IMR-90 (cell line): ENCODE results near the gene SSR2. TPM values are rescaled to one million over a fixed set of nuclear protein-coding genes. Genes with fewer than 3 reads are reported as not detected.

Experiments used
- ATAC-seq: fragments of 200-7000 bp; cut with Tn5 transposase; 2 replicates; pipeline ENCODE4 v1.9.1; 2020; ENCODE audit warnings: low read depth, mild to moderate bottlenecking, moderate library complexity
- Bru-seq: library from RNA; stranded (reverse); fragments of 400-500 nt; gene quantifications from one replicate; lab custom pipeline; 2021; lab: Mats Ljungman, UMichigan
- BruChase-seq, 2 experiments: library from RNA; stranded (reverse); fragments of 400-500 nt; gene quantifications; one replicate each; lab custom pipeline; 2021; lab: Mats Ljungman, UMichigan
- BruUV-seq: library from RNA; stranded (reverse); fragments of 400-500 nt; replicated peaks from 2 replicates; lab custom pipeline; 2021; lab: Mats Ljungman, UMichigan
- CTCF ChIA-PET: fragments of 300-600 bp; formaldehyde crosslinking; extraction: SDS; loops from one replicate; lab custom pipeline; 2021; ENCODE audit warnings: antibody characterized with exemption; lab: Yijun Ruan, JAX
- POLR2A ChIA-PET: fragments of 300-600 bp; sonication (Branson Sonifier 250); formaldehyde crosslinking; loops from one replicate; lab custom pipeline; 2022; ENCODE audit warnings: antibody characterized with exemption; ENCODE audit not compliant: unreplicated experiment; lab: Charles Lee
- DNase-seq: peaks from one replicate; pipeline ENCODE4 v3.0.0; 2013
- H2AFZ ChIP-seq: replicated peaks from 2 replicates; pipeline ENCODE3; 2013; ENCODE audit warnings: low read length, mild to moderate bottlenecking; ENCODE audit not compliant: poor library complexity
- H2AK5ac ChIP-seq: 2 replicates; pipeline ENCODE4 v1.6.1; 2013; ENCODE audit warnings: low read depth, low read length, inconsistent platforms
- H2AK9ac ChIP-seq: replicated peaks from 2 replicates; pipeline ENCODE3; 2013; ENCODE audit warnings: mild to moderate bottlenecking, low read depth, low read length, moderate library complexity; ENCODE audit not compliant: poor library complexity
- H2BK120ac ChIP-seq: 2 replicates; pipeline ENCODE4 v1.6.1; 2013; ENCODE audit warnings: low read depth, low read length, inconsistent platforms
- H2BK15ac ChIP-seq: 3 replicates; pipeline ENCODE4 v1.6.1; 2013; ENCODE audit warnings: low read depth, low read length, inconsistent platforms
- H2BK20ac ChIP-seq: 2 replicates; pipeline ENCODE4 v1.6.1; 2013; ENCODE audit warnings: low read depth, mild to moderate bottlenecking, inconsistent platforms, low read length, moderate library complexity
- H2BK5ac ChIP-seq: 2 replicates; pipeline ENCODE4 v1.6.1; 2013; ENCODE audit warnings: mild to moderate bottlenecking, low read depth, low read length, inconsistent platforms; ENCODE audit not compliant: poor library complexity, severe bottlenecking
- H3K14ac ChIP-seq: replicated peaks from 2 replicates; pipeline ENCODE4 v1.6.1; 2013; ENCODE audit warnings: low read depth, low read length, inconsistent platforms
- H3K18ac ChIP-seq: 2 replicates; pipeline ENCODE4 v1.6.1; 2013; ENCODE audit warnings: low read depth, low read length, control low read depth
- H3K23ac ChIP-seq: 2 replicates; pipeline ENCODE4 v1.6.1; 2013; ENCODE audit warnings: low read depth, low read length, inconsistent platforms
- H3K27ac ChIP-seq: 2 replicates; pipeline ENCODE4 v1.5.1; 2013; ENCODE audit warnings: mild to moderate bottlenecking, control low read depth, low read length; ENCODE audit not compliant: insufficient read depth
- H3K27me3 ChIP-seq: 2 replicates; pipeline ENCODE4 v1.6.1; 2013; ENCODE audit warnings: low read length; ENCODE audit not compliant: control insufficient read depth, insufficient read depth
- H3K36me3 ChIP-seq: 2 replicates; pipeline ENCODE4 v1.6.1; 2013; ENCODE audit warnings: low read length, mixed read lengths; ENCODE audit not compliant: control insufficient read depth, insufficient read depth
- H3K4ac ChIP-seq: 2 replicates; pipeline ENCODE4 v1.6.1; 2013; ENCODE audit warnings: low read depth, low read length, inconsistent platforms
- H3K4me1 ChIP-seq: 2 replicates; pipeline ENCODE4 v1.6.1; 2013; ENCODE audit warnings: low read length, mixed read lengths; ENCODE audit not compliant: control insufficient read depth, insufficient read depth
- H3K4me2 ChIP-seq: 2 replicates; pipeline ENCODE4 v1.6.1; 2013; ENCODE audit warnings: low read depth, mild to moderate bottlenecking, control low read depth, low read length, moderate library complexity
- H3K4me3 ChIP-seq: 2 replicates; pipeline ENCODE4 v1.5.1; 2013; ENCODE audit warnings: low read depth, mild to moderate bottlenecking, control low read depth, low read length, moderate library complexity; ENCODE audit not compliant: insufficient read depth
- H3K56ac ChIP-seq: 2 replicates; pipeline ENCODE4 v1.6.1; 2013; ENCODE audit warnings: low read length, inconsistent platforms; ENCODE audit not compliant: insufficient read depth; ENCODE audit errors: extremely low read depth
- H3K79me1 ChIP-seq, 2 experiments: 2 replicates each; pipeline ENCODE4 v1.6.1; 2013; ENCODE audit warnings: low read length in 2 of 2, inconsistent platforms in 1 of 2, low read depth in 1 of 2
- H3K9ac ChIP-seq: 2 replicates; pipeline ENCODE4 v1.6.1; 2013; ENCODE audit warnings: low read depth, low read length, control low read depth
- H3K9me1 ChIP-seq: 2 replicates; pipeline ENCODE4 v1.6.1; 2013; ENCODE audit warnings: low read length, inconsistent platforms; ENCODE audit not compliant: insufficient read depth
- H3K9me3 ChIP-seq: 2 replicates; pipeline ENCODE4 v1.6.1; 2013; ENCODE audit warnings: low read length; ENCODE audit not compliant: control insufficient read depth, insufficient read depth
- H4K20me1 ChIP-seq: 2 replicates; pipeline ENCODE4 v1.6.1; 2013; ENCODE audit warnings: low read length, inconsistent platforms; ENCODE audit not compliant: insufficient read depth
- H4K5ac ChIP-seq: 2 replicates; pipeline ENCODE4 v1.6.1; 2013; ENCODE audit warnings: mild to moderate bottlenecking, low read depth, low read length, control low read depth
- H4K8ac ChIP-seq, 2 experiments: 2 replicates each; pipeline ENCODE4 v1.6.1; 2013; ENCODE audit warnings: low read depth in 2 of 2, low read length in 2 of 2, control low read depth in 1 of 2, inconsistent platforms in 1 of 2
- H4K91ac ChIP-seq: 2 replicates; pipeline ENCODE4 v1.6.1; 2013; ENCODE audit warnings: low read depth, low read length, inconsistent platforms; ENCODE audit not compliant: insufficient read depth
- CHD1 ChIP-seq: IDR thresholded peaks from 2 replicates; pipeline ENCODE4 v1.6.1; 2012; ENCODE audit warnings: low read depth, low read length, improper control_type of control experiment
- ELK1 ChIP-seq: fragments of 150-350 bp; IDR thresholded peaks from 2 replicates; pipeline ENCODE4 v1.6.1; 2016; ENCODE audit warnings: low read depth, mild to moderate bottlenecking, low read length, moderate library complexity, borderline replicate concordance
- MAZ ChIP-seq: IDR thresholded peaks from 2 replicates; pipeline ENCODE4 v1.6.1; 2012; ENCODE audit warnings: low read depth, mild to moderate bottlenecking, low read length, improper control_type of control experiment, moderate library complexity, borderline replicate concordance
- MXI1 ChIP-seq: IDR thresholded peaks from 2 replicates; pipeline ENCODE4 v1.6.1; 2012; ENCODE audit warnings: low read depth, mild to moderate bottlenecking, low read length, moderate library complexity, borderline replicate concordance
- POLR2A ChIP-seq: IDR thresholded peaks from 2 replicates; pipeline ENCODE4 v1.6.1; 2012; ENCODE audit warnings: mild to moderate bottlenecking, low read depth, low read length
- RAD21 ChIP-seq: IDR thresholded peaks from 2 replicates; pipeline ENCODE4 v1.6.1; 2012; ENCODE audit warnings: low read length, improper control_type of control experiment
- RFX5 ChIP-seq: IDR thresholded peaks from 2 replicates; pipeline ENCODE4 v1.8.0; 2012; ENCODE audit warnings: low read depth, mild to moderate bottlenecking, low read length, moderate library complexity
- SMC3 ChIP-seq: fragments of 150-350 bp; IDR thresholded peaks from 2 replicates; pipeline ENCODE4 v1.6.1; 2016; ENCODE audit warnings: low read depth, mild to moderate bottlenecking, antibody characterized with exemption, low read length, moderate library complexity
- WGBS, 2 experiments: methylation state at CpG; one replicate each; pipeline versions ENCODE4 v1.1.5 to v1.1.7; 2013; ENCODE audit warnings: missing lambda C conversion rate in 2 of 2; ENCODE audit not compliant: insufficient read length in 1 of 2; ENCODE audit errors: extremely low coverage in 2 of 2; 5-methylcytosine and 5-hydroxymethylcytosine counted together
- dilution Hi-C: fragments of 300-500 bp; cut with HindIII; formaldehyde crosslinking; loops from one replicate; pipeline ENCODE4 v1.14.3; 2018; ENCODE audit warnings: low sequenced_read_pairs; ENCODE audit not compliant: unreplicated experiment
- in situ Hi-C: fragments of 300-500 bp; cut with MboI; formaldehyde crosslinking; loops from 3 replicates; pipeline ENCODE4 v1.14.3; 2019; ENCODE audit warnings: low sequenced_read_pairs, inconsistent platforms, mixed read lengths
- intact Hi-C: fragments of 100-400 bp; cut with micrococcal nuclease; formaldehyde crosslinking; loops from 2 replicates; pipeline ENCODE4 v1.10.0; 2022
- long read RNA-seq: library from polyadenylated mRNA; unstranded; transcript quantifications from one replicate; pipeline ENCODE4 v2.0.0, GENCODE V29; 2021; ENCODE audit not compliant: unreplicated experiment
- polyA plus RNA-seq, 3 experiments: library from polyadenylated mRNA; depleted of rRNA; stranded (reverse); fragments of >200 nt; gene quantifications; 2 replicates each; pipeline ENCODE4 v1.2.3, GENCODE V29; 2012; ENCODE audit warnings: low replicate concordance in 1 of 3
- total RNA-seq: library from RNA; depleted of rRNA; stranded (reverse); fragments of >200 nt; gene quantifications from 2 replicates; pipeline ENCODE4 v1.2.3, GENCODE V29; 2012; rRNA removed
- TF ChIP-seq, protein P1 (sequence below): fragments of 150-350 bp; IDR thresholded peaks from 2 replicates; pipeline ENCODE4 v1.6.1; 2017; ENCODE audit warnings: mild to moderate bottlenecking, antibody characterized with exemption, low read length, low read depth
- TF ChIP-seq, protein P2 (sequence below): conservative IDR thresholded peaks from 2 replicates; pipeline ENCODE4 v1.5.1; 2012; ENCODE audit warnings: mild to moderate bottlenecking, low read depth, low read length, improper control_type of control experiment

Gene SSR2
- total RNA-seq (553 and 927 TPM in 2 replicates), polyA plus RNA-seq (2012; rRNA removed) (952 and 1,264 TPM in 2 replicates), Bru-seq, nascent RNA (percentile 85 among the genes with signal in this experiment), BruChase-seq, experiment 1, labeled RNA remaining after a 6-hour chase (percentile 90 among the genes with signal in this experiment), BruChase-seq, experiment 2, labeled RNA remaining after a 2-hour chase (percentile 76 among the genes with signal in this experiment)
- 935 and 1,213 TPM in 2 replicates for polyA plus RNA-seq (2012; cell fraction: cytosol; rRNA removed)
- polyA plus RNA-seq (2012; cell fraction: nucleus; rRNA removed; ENCODE audit: low replicate concordance), result 229 and 499 TPM in 2 replicates
- long read RNA-seq, transcript SSR2-201 (6 exons, 1,116 nt), result major isoform, 176 of 228 reads
- long read RNA-seq, transcript SSR2-209 (5 exons, 1,040 nt), result minor isoform, 5 of 228 reads
- long read RNA-seq, partial matches to known transcripts, result 34 of 228 reads
- long read RNA-seq, other reads (novel, unspliced or antisense), result 6 of 228 reads

DNA sequence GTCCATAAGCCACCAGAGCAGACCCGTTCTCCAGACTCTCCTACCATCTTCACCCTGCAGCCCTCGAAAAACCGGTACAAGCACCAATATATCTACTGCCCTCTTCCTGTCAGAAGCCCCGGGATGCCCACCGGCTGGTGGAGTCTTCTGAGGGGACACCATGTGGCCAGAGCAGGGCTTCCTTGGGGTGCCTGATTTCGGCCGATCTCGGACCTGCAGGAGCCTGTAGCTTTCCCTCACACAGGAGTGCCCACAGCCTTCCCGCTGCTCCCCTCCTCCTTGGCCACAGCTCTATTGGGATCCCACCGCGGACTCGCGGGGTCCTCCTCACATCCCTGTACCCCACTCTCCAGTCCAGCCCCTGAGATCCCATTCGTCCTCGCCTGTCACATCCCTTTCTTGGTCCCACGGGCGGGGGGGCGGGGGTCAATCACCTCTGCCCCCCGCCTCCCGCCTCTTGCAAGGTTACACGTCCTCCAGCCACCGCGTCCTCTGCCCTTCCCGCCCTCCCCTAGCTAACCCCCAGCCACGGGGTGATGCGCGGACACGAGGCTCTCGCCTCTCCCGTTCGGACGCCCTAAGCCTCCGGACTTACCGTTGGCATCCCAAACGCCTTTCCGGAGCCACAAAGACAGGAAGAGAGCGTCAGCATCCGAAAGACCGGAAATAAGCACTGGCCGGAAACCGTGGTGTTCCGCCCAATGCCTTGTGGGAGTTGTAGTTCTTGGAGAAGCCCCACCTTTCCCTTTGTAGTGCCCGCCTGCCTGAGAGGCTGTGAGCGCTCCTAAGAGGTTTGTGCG lies at the start of gene SSR2:
Gene SSR2, minus strand, starts transcription at position 659 of the 800 bp plus-strand sequence. CDS start 784 bp downstream, outside the sequence.
- H3K23ac ChIP-seq, result peak within 1 kb of the TSS; percentile 70; the same call in 1 of the 2 replicates
- peak within 1 kb of the TSS; percentile 87 for H2AFZ ChIP-seq
- no peak within 1 kb of the TSS for H4K5ac ChIP-seq
- H2BK5ac ChIP-seq, result peak within 1 kb of the TSS; percentile 85
- dilution Hi-C loops, result no loop called here
- CTCF ChIA-PET, result interaction anchor here (0.6 to 1.0 kb wide), 2 partner anchors 31 to 531 kb away, joined by 3 to 5 read pairs; no protein-coding TSS in a partner anchor
- H3K4me3 ChIP-seq, result peak within 1 kb of the TSS; percentile 63
- H4K20me1 ChIP-seq, result no peaks in the 10 kb centered on the region
- H3K4me2 ChIP-seq, result peak within 1 kb of the TSS; percentile 78
- no peaks in the 10 kb centered on the region for H3K9me3 ChIP-seq
- H2AK9ac ChIP-seq, result peak within 1 kb of the TSS; percentile 83
- 0 out of 2 replicates have a peak, but pooled peaks cover 1% of the 10 kb centered on the region for H3K4me1 ChIP-seq
- H3K27ac ChIP-seq, result peak within 1 kb of the TSS; percentile 84
- no peak within 1 kb of the TSS for H3K18ac ChIP-seq
- H3K4ac ChIP-seq, result peak within 1 kb of the TSS; percentile 94
- peaks cover 16% of the 10 kb centered on the region for H3K36me3 ChIP-seq
- POLR2A ChIA-PET, result interaction anchor here (0.6 kb wide), 1 partner anchor 14 kb away, joined by 6 read pairs; no protein-coding TSS in a partner anchor
- H3K14ac ChIP-seq, result peak within 1 kb of the TSS; percentile 88
- no peak within 1 kb of the TSS; the same call in 1 of the 2 replicates for H3K56ac ChIP-seq
- ATAC-seq (peak; percentile 95), DNase-seq (peak; percentile 92)
- H2AK5ac ChIP-seq, result peak within 1 kb of the TSS; percentile 92
- peak within 1 kb of the TSS; percentile 7 to 90; a peak in 3 of 4 replicates for H4K8ac ChIP-seq
- H3K9ac ChIP-seq, result peak within 1 kb of the TSS; percentile 70
- peaks cover 3% of the 10 kb centered on the region; the same call in 1 of the 2 replicates for H3K9me1 ChIP-seq
- in situ Hi-C loops, result no loop called here
- intact Hi-C loops, result no loop called here
- H3K79me1 ChIP-seq, result peaks cover 10 to 30% of the 10 kb centered on the region in 2 experiments
- no peak within 1 kb of the TSS for H2BK120ac ChIP-seq
- 1% methylated on average over 18 of the region's 45 CpGs; no CpG with 5 or more reads in 1 of the 2 experiments for WGBS, 2 experiments
- BruUV-seq, result no TSS peak
- no peak within 1 kb of the TSS for H2BK15ac ChIP-seq
- no peaks in the 10 kb centered on the region for H3K27me3 ChIP-seq
- H2BK20ac ChIP-seq, result no peak within 1 kb of the TSS
- peak within 1 kb of the TSS; percentile 86 for H4K91ac ChIP-seq
- TF ChIP-seq CHD1 (no peak), RFX5 (no peak), MAZ (no peak), MXI1 (peak; percentile 71; the same call in 1 of the 2 replicates), SMC3 (no peak), RAD21 (no peak), ELK1 (no peak), POLR2A (peak; percentile 87)
- TF ChIP-seq, protein P1, sequence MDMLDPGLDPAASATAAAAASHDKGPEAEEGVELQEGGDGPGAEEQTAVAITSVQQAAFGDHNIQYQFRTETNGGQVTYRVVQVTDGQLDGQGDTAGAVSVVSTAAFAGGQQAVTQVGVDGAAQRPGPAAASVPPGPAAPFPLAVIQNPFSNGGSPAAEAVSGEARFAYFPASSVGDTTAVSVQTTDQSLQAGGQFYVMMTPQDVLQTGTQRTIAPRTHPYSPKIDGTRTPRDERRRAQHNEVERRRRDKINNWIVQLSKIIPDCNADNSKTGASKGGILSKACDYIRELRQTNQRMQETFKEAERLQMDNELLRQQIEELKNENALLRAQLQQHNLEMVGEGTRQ, result no peak
- TF ChIP-seq, protein P2, sequence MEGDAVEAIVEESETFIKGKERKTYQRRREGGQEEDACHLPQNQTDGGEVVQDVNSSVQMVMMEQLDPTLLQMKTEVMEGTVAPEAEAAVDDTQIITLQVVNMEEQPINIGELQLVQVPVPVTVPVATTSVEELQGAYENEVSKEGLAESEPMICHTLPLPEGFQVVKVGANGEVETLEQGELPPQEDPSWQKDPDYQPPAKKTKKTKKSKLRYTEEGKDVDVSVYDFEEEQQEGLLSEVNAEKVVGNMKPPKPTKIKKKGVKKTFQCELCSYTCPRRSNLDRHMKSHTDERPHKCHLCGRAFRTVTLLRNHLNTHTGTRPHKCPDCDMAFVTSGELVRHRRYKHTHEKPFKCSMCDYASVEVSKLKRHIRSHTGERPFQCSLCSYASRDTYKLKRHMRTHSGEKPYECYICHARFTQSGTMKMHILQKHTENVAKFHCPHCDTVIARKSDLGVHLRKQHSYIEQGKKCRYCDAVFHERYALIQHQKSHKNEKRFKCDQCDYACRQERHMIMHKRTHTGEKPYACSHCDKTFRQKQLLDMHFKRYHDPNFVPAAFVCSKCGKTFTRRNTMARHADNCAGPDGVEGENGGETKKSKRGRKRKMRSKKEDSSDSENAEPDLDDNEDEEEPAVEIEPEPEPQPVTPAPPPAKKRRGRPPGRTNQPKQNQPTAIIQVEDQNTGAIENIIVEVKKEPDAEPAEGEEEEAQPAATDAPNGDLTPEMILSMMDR, result no peak
